ENCODE measurements around the gene F7. TPM values are rescaled to one million over a fixed set of nuclear protein-coding genes. Genes with fewer than 3 reads are reported as not detected.

Gene F7
- total and polyA plus RNA-seq, 2 donors (not counting 3 experiments of a cell fraction or from before 2014, with no cell fraction given) = not detected

DNA sequence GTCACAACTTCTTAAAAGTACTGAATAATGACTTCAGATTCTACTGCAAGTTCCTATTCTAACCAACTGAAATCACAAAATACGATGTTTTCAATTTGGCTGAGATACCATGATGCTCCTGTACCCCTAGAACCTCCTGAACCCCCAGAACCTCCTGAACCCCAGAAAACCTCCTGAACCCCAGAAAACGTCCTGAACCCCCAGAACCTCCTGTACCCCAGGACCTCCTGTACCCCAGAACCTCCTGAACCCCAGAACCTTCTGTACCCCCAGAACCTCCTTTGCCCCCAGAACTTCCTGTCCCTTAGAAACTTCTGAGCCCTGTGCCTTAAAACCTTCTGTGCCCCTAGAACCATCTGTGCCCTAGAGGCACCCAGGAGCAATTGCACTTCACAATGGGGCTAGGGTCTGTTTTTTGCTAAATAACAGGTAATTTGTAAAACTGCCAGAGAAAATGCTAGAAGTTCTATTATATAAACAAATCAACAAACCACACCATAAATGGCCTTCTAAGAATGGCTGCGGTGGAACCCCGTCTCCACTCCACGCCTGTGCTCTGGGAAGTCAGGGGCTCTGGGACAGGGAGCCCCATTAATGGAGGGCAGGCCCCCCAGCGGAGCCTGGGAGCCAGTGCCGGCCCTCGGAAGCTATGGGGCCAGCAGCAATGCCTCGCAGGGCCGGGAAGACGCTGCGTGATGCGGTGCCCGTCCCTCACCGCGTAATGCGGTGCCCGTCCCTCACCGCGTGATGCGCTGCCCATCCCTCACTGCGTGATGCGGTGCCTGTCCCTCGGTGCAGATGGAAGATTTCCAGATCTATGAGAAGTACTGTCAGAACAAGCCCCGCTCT is 21.3 kb upstream of the F7 start:
- TF ChIP-seq POLR2AphosphoS5 (IDR thresholded peaks at IDR 0.05; ENCODE audit: insufficient read depth, low read depth, low read length) (no peak), EZH2 (IDR thresholded peaks at IDR 0.05; ENCODE audit: borderline replicate concordance, low read depth, low read length, severe bottlenecking) (no peak), FOS (IDR thresholded peaks at IDR 0.05; ENCODE audit: borderline replicate concordance, insufficient read depth, low read length) (no peak), CTCF (IDR thresholded peaks at IDR 0.05; ENCODE audit: extremely low read depth in 1 of 2, insufficient read depth in 1 of 2, low read depth in 1 of 2, low read length in 2 of 2) (no peak), MYC (IDR thresholded peaks at IDR 0.05; ENCODE audit: low read depth, low read length) (no peak), GATA2 (IDR thresholded peaks at IDR 0.05; ENCODE audit: insufficient read depth, insufficient read length, low read depth, low read length) (no peak), JUN (IDR thresholded peaks at IDR 0.05; ENCODE audit: borderline replicate concordance, insufficient read depth, insufficient read length, low read depth) (no peak), POLR2A (IDR thresholded peaks at IDR 0.05; ENCODE audit: low read depth, low read length) (no peak), MAX (IDR thresholded peaks at IDR 0.05; ENCODE audit: insufficient read depth, insufficient read length) (no peak)
- dilution Hi-C loops (cut with MboI; ENCODE audit: extremely low pct_ligation_motif_present, low sequenced_read_pairs) = no loop called here
- Histone ChIP-seq H3K9ac (replicated peaks; ENCODE audit: extremely low read depth, insufficient read depth, low read length) (no peak overlapping the region), H3K9me3 (replicated peaks; ENCODE audit: control insufficient read depth, insufficient read depth, low read length) (no peaks in the 10 kb centered on the region), H2AFZ (ENCODE audit: low read depth, low read length) (no peak overlapping the region), H3K4me1 (ENCODE audit: control insufficient read depth, extremely low read depth, insufficient read depth, low read length) (no peaks in the 10 kb centered on the region), H4K20me1 (replicated peaks; ENCODE audit: control insufficient read depth, extremely low read depth, insufficient read depth, low read length) (no peaks in the 10 kb centered on the region), H3K27ac (ENCODE audit: insufficient read depth, low read depth, low read length) (no peak overlapping the region), H3K27me3 (ENCODE audit: control insufficient read depth in 2 of 2, insufficient read depth in 2 of 2, low read length in 2 of 2) (no peaks in the 10 kb centered on the region), H3K79me2 (ENCODE audit: control insufficient read depth, insufficient read depth, low read length) (no peaks in the 10 kb centered on the region), H3K4me3 (replicated peaks in 1 of 3; ENCODE audit: insufficient read depth in 1 of 3, low read depth in 1 of 3, low read length in 3 of 3) (no peak overlapping the region), H3K9me1 (replicated peaks; ENCODE audit: control insufficient read depth, extremely low read depth, insufficient read depth, low read length) (no peaks in the 10 kb centered on the region), H3K4me2 (ENCODE audit: insufficient read depth, low read length) (no peak overlapping the region), H3K36me3 (ENCODE audit: control insufficient read depth in 2 of 2, extremely low read depth in 1 of 2, insufficient read depth in 2 of 2, low read length in 2 of 2) (no peaks in the 10 kb centered on the region)
- no TSS peak for BruUV-seq (replicated peaks)
- ChIA-PET CTCF (no interaction called here), POLR2A (no interaction called here)
- intact Hi-C loops (cut with micrococcal nuclease) = no loop called here
- no peak for FAIRE-seq
- no peak for DNase-seq (ENCODE audit: low read depth, low spot score)
